HEK293 (cell line): Measurements from ENCODE around the gene RBPJL.

Experiments used
- CTCF ChIA-PET: fragments of 350-600 bp; formaldehyde crosslinking; extraction: SDS; loops from one replicate; lab custom pipeline; 2021; ENCODE audit warnings: antibody characterized with exemption; lab: Yijun Ruan, JAX
- POLR2A ChIA-PET: fragments of 300-600 bp; formaldehyde crosslinking; extraction: SDS; loops from one replicate; lab custom pipeline; 2020; ENCODE audit warnings: antibody characterized with exemption, inconsistent platforms; lab: Yijun Ruan, JAX
- H3K27ac ChIP-seq: fragments of 200-500 bp; sonication (Bioruptor generic); 2 replicates; pipeline ENCODE4 v1.5.1; 2014; ENCODE audit warnings: low read depth, low read length, control low read depth, inconsistent platforms; ENCODE audit errors: extremely low read depth
- H3K36me3 ChIP-seq, 2 experiments: fragments of 200-500 bp in 1 of 2; sonication (Bioruptor generic) in 1 of 2; 1 replicate in 1 of 2; 2 replicates in 1 of 2; pipeline ENCODE4 v1.5.1; 2014 to 2017; ENCODE audit warnings: inconsistent platforms in 2 of 2, low read length in 2 of 2; ENCODE audit not compliant: control insufficient read depth in 2 of 2, insufficient read depth in 1 of 2
- H3K4me1 ChIP-seq: fragments of 200-500 bp; sonication (Bioruptor generic); 2 replicates; pipeline ENCODE4 v1.5.1; 2014; ENCODE audit warnings: mild to moderate bottlenecking, low read length, inconsistent platforms; ENCODE audit not compliant: control insufficient read depth, insufficient read depth
- H3K4me3 ChIP-seq: 2 replicates; pipeline ENCODE4 v1.5.1; 2011; ENCODE audit warnings: low read depth, mild to moderate bottlenecking, control low read depth, low read length, moderate library complexity
- H3K9me3 ChIP-seq: fragments of 200-500 bp; sonication (Bioruptor generic); 2 replicates; pipeline ENCODE4 v1.5.1; 2014; ENCODE audit warnings: low read depth, low read length, inconsistent platforms; ENCODE audit not compliant: control insufficient read depth, insufficient read depth
- EGR2 ChIP-seq: fragments of 450-650 bp; formaldehyde crosslinking; IDR thresholded peaks from 2 replicates; pipeline ENCODE4 v1.5.1; 2016; ENCODE audit warnings: low read depth, missing biosample characterization, missing genetic modification characterization
- GLI2 ChIP-seq: fragments of 450-650 bp; formaldehyde crosslinking; IDR thresholded peaks from 2 replicates; pipeline ENCODE4; 2017; ENCODE audit warnings: missing biosample characterization, missing genetic modification characterization, low read depth, borderline replicate concordance
- HIC1 ChIP-seq: fragments of 450-650 bp; formaldehyde crosslinking; IDR thresholded peaks from 2 replicates; pipeline ENCODE4 v1.5.1; 2016; ENCODE audit warnings: missing biosample characterization, missing genetic modification characterization
- SP2 ChIP-seq: fragments of 450-650 bp; formaldehyde crosslinking; IDR thresholded peaks from 2 replicates; pipeline ENCODE4 v1.5.1; 2016; ENCODE audit warnings: missing biosample characterization, missing genetic modification characterization
- ZBTB26 ChIP-seq: fragments of 450-650 bp; formaldehyde crosslinking; optimal IDR thresholded peaks from 2 replicates; pipeline ENCODE3; 2016; ENCODE audit warnings: missing biosample characterization, mild to moderate bottlenecking, missing genetic modification characterization
- ZBTB8A ChIP-seq: fragments of 450-650 bp; formaldehyde crosslinking; IDR thresholded peaks from 2 replicates; pipeline ENCODE4 v1.5.1; 2016; ENCODE audit warnings: missing biosample characterization, missing genetic modification characterization
- ZNF140 ChIP-seq: fragments of 450-650 bp; formaldehyde crosslinking; IDR thresholded peaks from 2 replicates; pipeline ENCODE4 v1.5.1; 2016; ENCODE audit warnings: missing biosample characterization, missing genetic modification characterization
- ZNF19 ChIP-seq: fragments of 450-650 bp; formaldehyde crosslinking; IDR thresholded peaks from 2 replicates; pipeline ENCODE4; 2016; ENCODE audit warnings: missing biosample characterization, missing genetic modification characterization, low read depth
- ZNF248 ChIP-seq: fragments of 450-650 bp; formaldehyde crosslinking; IDR thresholded peaks from 2 replicates; pipeline ENCODE4 v1.5.1; 2017; ENCODE audit warnings: missing biosample characterization, missing genetic modification characterization
- ZNF433 ChIP-seq: fragments of 450-650 bp; formaldehyde crosslinking; IDR thresholded peaks from 2 replicates; pipeline ENCODE4 v1.5.1; 2016; ENCODE audit warnings: missing biosample characterization, missing genetic modification characterization, low read depth
- ZNF510 ChIP-seq: fragments of 450-650 bp; formaldehyde crosslinking; IDR thresholded peaks from 2 replicates; pipeline ENCODE4 v1.5.1; 2018; ENCODE audit warnings: mild to moderate bottlenecking, missing genetic modification characterization, missing biosample characterization; ENCODE audit not compliant: insufficient replicate concordance
- ZNF513 ChIP-seq: fragments of 450-650 bp; IDR thresholded peaks from 2 replicates; pipeline ENCODE4 v1.5.1; 2018; ENCODE audit warnings: missing biosample characterization, missing genetic modification characterization
- ZNF571 ChIP-seq: fragments of 450-650 bp; formaldehyde crosslinking; IDR thresholded peaks from 2 replicates; pipeline ENCODE4 v1.5.0; 2017; ENCODE audit warnings: missing biosample characterization, missing genetic modification characterization
- ZNF600 ChIP-seq: fragments of 450-650 bp; formaldehyde crosslinking; IDR thresholded peaks from 2 replicates; pipeline ENCODE4 v1.5.1; 2016; ENCODE audit warnings: missing biosample characterization, missing genetic modification characterization
- ZNF629 ChIP-seq: fragments of 450-650 bp; formaldehyde crosslinking; IDR thresholded peaks from 2 replicates; pipeline ENCODE4 v1.5.1; 2017; ENCODE audit warnings: missing biosample characterization, missing genetic modification characterization
- ZNF664 ChIP-seq: fragments of 450-650 bp; formaldehyde crosslinking; IDR thresholded peaks from 2 replicates; pipeline ENCODE4 v1.5.1; 2016; ENCODE audit warnings: missing biosample characterization, missing genetic modification characterization
- ZNF777 ChIP-seq: fragments of 450-650 bp; formaldehyde crosslinking; IDR thresholded peaks from 2 replicates; pipeline ENCODE4 v1.5.1; 2017; ENCODE audit warnings: missing biosample characterization, missing genetic modification characterization, borderline replicate concordance
- ZNF792 ChIP-seq: fragments of 450-650 bp; formaldehyde crosslinking; IDR thresholded peaks from 2 replicates; pipeline ENCODE4 v1.5.1; 2016; ENCODE audit warnings: missing biosample characterization, missing genetic modification characterization
- TF ChIP-seq, protein P1 (sequence below): fragments of 450-650 bp; formaldehyde crosslinking; IDR thresholded peaks from 2 replicates; pipeline ENCODE4 v1.5.1; 2016; ENCODE audit warnings: missing biosample characterization, missing genetic modification characterization
- TF ChIP-seq, protein P2 (sequence below): fragments of 450-650 bp; formaldehyde crosslinking; IDR thresholded peaks from 2 replicates; pipeline ENCODE4 v1.5.1; 2016; ENCODE audit warnings: missing biosample characterization, missing genetic modification characterization

Gene RBPJL

DNA sequence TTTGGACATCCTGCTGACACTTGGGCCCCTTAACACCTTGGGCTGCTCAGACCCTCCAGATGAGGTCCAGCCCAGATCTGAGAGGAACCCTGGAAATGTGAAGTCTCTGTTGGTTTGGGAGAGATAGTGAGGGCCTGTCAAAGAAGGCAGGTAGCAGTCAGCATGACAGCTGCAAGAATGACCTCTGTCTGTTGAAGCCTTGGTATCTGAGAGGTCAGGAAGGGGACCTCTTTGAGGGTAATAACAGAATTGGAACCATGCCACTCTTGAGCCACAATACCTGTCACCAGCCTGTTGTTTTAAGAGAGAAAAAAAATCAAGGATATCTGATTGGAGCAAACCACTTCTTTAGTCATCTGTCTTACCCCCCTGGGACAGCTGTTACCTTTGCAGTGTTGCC lies 60.5 kb downstream of the RBPJL start:
- ChIA-PET CTCF (interaction anchor here (0.8 to 1.1 kb wide), 2 partner anchors 69 to 83 kb away, joined by 3 read pairs; no protein-coding TSS in a partner anchor), POLR2A (no interaction called here)
- no peak overlapping the region for H3K27ac ChIP-seq
- peaks cover 0 to 40% of the 10 kb centered on the region in 2 experiments; a peak in 1 of 3 replicates for H3K36me3 ChIP-seq
- no peaks in the 10 kb centered on the region; the same call in 1 of the 2 replicates for H3K4me1 ChIP-seq
- H3K9me3 ChIP-seq = no peaks in the 10 kb centered on the region
- H3K4me3 ChIP-seq = no peak overlapping the region
- TF ChIP-seq ZNF664 = no peak
- TF ChIP-seq ZNF600 (tag by site-specific recombination) = no peak
- no peak for TF ChIP-seq ZNF571 (tag by site-specific recombination)
- TF ChIP-seq SP2 (tag by site-specific recombination) = no peak
- TF ChIP-seq, protein P1, sequence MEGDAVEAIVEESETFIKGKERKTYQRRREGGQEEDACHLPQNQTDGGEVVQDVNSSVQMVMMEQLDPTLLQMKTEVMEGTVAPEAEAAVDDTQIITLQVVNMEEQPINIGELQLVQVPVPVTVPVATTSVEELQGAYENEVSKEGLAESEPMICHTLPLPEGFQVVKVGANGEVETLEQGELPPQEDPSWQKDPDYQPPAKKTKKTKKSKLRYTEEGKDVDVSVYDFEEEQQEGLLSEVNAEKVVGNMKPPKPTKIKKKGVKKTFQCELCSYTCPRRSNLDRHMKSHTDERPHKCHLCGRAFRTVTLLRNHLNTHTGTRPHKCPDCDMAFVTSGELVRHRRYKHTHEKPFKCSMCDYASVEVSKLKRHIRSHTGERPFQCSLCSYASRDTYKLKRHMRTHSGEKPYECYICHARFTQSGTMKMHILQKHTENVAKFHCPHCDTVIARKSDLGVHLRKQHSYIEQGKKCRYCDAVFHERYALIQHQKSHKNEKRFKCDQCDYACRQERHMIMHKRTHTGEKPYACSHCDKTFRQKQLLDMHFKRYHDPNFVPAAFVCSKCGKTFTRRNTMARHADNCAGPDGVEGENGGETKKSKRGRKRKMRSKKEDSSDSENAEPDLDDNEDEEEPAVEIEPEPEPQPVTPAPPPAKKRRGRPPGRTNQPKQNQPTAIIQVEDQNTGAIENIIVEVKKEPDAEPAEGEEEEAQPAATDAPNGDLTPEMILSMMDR = no peak
- TF ChIP-seq ZNF19 (tag by site-specific recombination) = no peak
- TF ChIP-seq ZNF510 (tag by site-specific recombination) = no peak
- no peak for TF ChIP-seq ZNF792 (tag by site-specific recombination)
- TF ChIP-seq HIC1 (tag by site-specific recombination) = no peak
- TF ChIP-seq EGR2 (tag by site-specific recombination) = no peak
- TF ChIP-seq ZNF433 = no peak
- TF ChIP-seq, protein P2, sequence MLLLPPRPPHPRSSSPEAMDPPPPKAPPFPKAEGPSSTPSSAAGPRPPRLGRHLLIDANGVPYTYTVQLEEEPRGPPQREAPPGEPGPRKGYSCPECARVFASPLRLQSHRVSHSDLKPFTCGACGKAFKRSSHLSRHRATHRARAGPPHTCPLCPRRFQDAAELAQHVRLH (tag by site-specific recombination) = no peak
- TF ChIP-seq GLI2 (tag by site-specific recombination) = no peak
- TF ChIP-seq ZNF777 (tag by site-specific recombination) = no peak
- TF ChIP-seq ZNF140 = no peak
- no peak for TF ChIP-seq ZNF513 (tag by site-specific recombination)
- TF ChIP-seq ZBTB26 (tag by site-specific recombination) = no peak
- no peak for TF ChIP-seq ZNF248
- no peak for TF ChIP-seq ZBTB8A
- no peak for TF ChIP-seq ZNF629 (tag by site-specific recombination)
